Naive thymus-derived CD4-positive, alpha-beta T cell (primary cell): ENCODE results near the gene APLP2. TPM values are rescaled to one million over a fixed set of nuclear protein-coding genes. Genes with fewer than 3 reads are reported as not detected.

Experiments
- ATAC-seq: fragments of 150-1000 bp; cut with Tn5 transposase; 2 replicates; pipeline ENCODE4 v1.10.0; 2021; ENCODE audit warnings: mild to moderate bottlenecking, moderate library complexity
- CTCF ChIA-PET: fragments of 350-600 bp; sonication (Branson Sonifier 250); formaldehyde crosslinking; loops from one replicate; lab custom pipeline; 2021; ENCODE audit warnings: antibody characterized with exemption; lab: Charles Lee
- POLR2A ChIA-PET: fragments of 350-600 bp; sonication (Branson Sonifier 250); formaldehyde crosslinking; loops from one replicate; lab custom pipeline; 2021; ENCODE audit warnings: antibody characterized with exemption, inconsistent platforms; lab: Charles Lee
- DNase-seq, 9 donors: peaks; one replicate each; pipeline versions ENCODE4 v3.0.0 to v3.0.0-alpha.2; 2020 to 2022; ENCODE audit warnings: mixed read lengths in 1 of 9
- H3K27ac ChIP-seq: one replicate; pipeline ENCODE4 v1.7.0; 2013; ENCODE audit warnings: mild to moderate bottlenecking, low read depth, low read length, moderate library complexity
- H3K27me3 ChIP-seq, 2 donors: one replicate each; pipeline ENCODE4 v1.7.0; 2013; ENCODE audit warnings: low read length in 2 of 2, mild to moderate bottlenecking in 2 of 2, moderate library complexity in 2 of 2; ENCODE audit not compliant: control insufficient read depth in 2 of 2, insufficient read depth in 2 of 2
- H3K36me3 ChIP-seq, 3 experiments: 1 replicate in 2 of 3; 2 replicates in 1 of 3; pipeline ENCODE4 v1.7.0; 2013; ENCODE audit warnings: low read length in 3 of 3, mild to moderate bottlenecking in 3 of 3, moderate library complexity in 1 of 3; ENCODE audit not compliant: insufficient read depth in 3 of 3, control insufficient read depth in 2 of 3
- H3K4me1 ChIP-seq, 2 donors: one replicate each; pipeline ENCODE4 v1.7.0; 2013; ENCODE audit warnings: low read length in 2 of 2, mild to moderate bottlenecking in 2 of 2, moderate library complexity in 1 of 2; ENCODE audit not compliant: control insufficient read depth in 2 of 2, insufficient read depth in 2 of 2
- H3K4me3 ChIP-seq: 2 replicates; pipeline ENCODE4 v1.7.0; 2013; ENCODE audit warnings: mild to moderate bottlenecking, low read length
- H3K9me3 ChIP-seq, 3 experiments: 1 replicate in 2 of 3; 2 replicates in 1 of 3; pipeline ENCODE4 v1.7.0; 2013; ENCODE audit warnings: low read length in 3 of 3; ENCODE audit not compliant: control insufficient read depth in 2 of 3
- H3K27ac Mint-ChIP-seq, 9 donors: one replicate each; pipeline ENCODE4 v1.8.0; 2020 to 2022; ENCODE audit warnings: mixed read lengths in 9 of 9, mild to moderate bottlenecking in 8 of 9, moderate library complexity in 5 of 9, inconsistent platforms in 2 of 9
- H3K27me3 Mint-ChIP-seq, 5 donors: one replicate each; pipeline ENCODE4 v1.8.0; 2021 to 2022; ENCODE audit warnings: mixed read lengths in 5 of 5, mild to moderate bottlenecking in 1 of 5
- H3K36me3 Mint-ChIP-seq, 5 donors: one replicate each; pipeline ENCODE4 v1.8.0; 2020 to 2022; ENCODE audit warnings: mixed read lengths in 5 of 5, mild to moderate bottlenecking in 3 of 5, inconsistent platforms in 1 of 5
- H3K4me1 Mint-ChIP-seq, 7 donors: one replicate each; pipeline ENCODE4 v1.8.0; 2020 to 2022; ENCODE audit warnings: mixed read lengths in 7 of 7, mild to moderate bottlenecking in 3 of 7, inconsistent platforms in 1 of 7
- H3K4me3 Mint-ChIP-seq, 10 donors: one replicate each; pipeline ENCODE4 v1.8.0; 2020 to 2022; ENCODE audit warnings: mild to moderate bottlenecking in 10 of 10, mixed read lengths in 10 of 10, moderate library complexity in 6 of 10, inconsistent platforms in 2 of 10
- H3K9me3 Mint-ChIP-seq, 11 donors: one replicate each; pipeline ENCODE4 v1.8.0; 2020 to 2022; ENCODE audit warnings: mixed read lengths in 11 of 11, mild to moderate bottlenecking in 4 of 11, inconsistent platforms in 1 of 11, moderate library complexity in 1 of 11
- intact Hi-C, 2 donors: fragments of 100-400 bp; cut with micrococcal nuclease; formaldehyde crosslinking; loops; one replicate each; pipeline ENCODE4 v1.15.1; 2023
- polyA plus RNA-seq, 2 donors: library from polyadenylated mRNA; unstranded; fragments of 300-500 nt; fragmentation: Illumina TruSeq; gene quantifications; one replicate each; pipeline ENCODE4 v1.2.3, GENCODE V29; 2021
- total RNA-seq, 6 experiments: library from RNA in 5 of 6; stranded (reverse) in 5 of 6; gene quantifications; 1 replicate in 5 of 6; 2 replicates in 1 of 6; pipeline ENCODE4 v1.2.3 and lab custom pipeline; 2021 to 2026

The APLP2 gene
- total and polyA plus RNA-seq, 7 experiments from 2014 or later: 26.6 to 172 (median 46.3) TPM

DNA sequence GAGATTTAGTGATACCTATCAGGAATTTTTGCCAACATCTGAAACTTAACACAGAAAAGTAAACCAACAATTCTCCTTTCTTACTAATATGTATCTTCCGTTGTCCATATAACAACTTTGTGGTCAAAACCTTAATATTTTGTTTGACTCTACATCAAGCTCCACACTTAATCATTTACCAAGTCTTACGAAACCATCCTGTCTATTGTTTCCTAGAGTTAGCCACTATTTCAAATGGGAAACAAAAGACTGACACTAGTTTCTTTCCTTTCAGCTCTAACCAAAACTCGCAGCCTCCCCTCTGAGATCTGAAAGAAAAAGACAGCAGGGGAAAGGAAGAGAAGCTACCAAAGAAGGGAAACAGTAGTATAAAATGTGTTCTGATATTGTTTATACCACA is 40.6 kb upstream of the APLP2 start:
- H3K27me3 ChIP-seq: no peaks in the 10 kb centered on the region
- Mint-ChIP-seq H3K4me3 (no peak overlapping the region), H3K27me3 (peaks cover 0 to 4% (median 0%) of the 10 kb centered on the region in 5 donors), H3K36me3 (no peaks in the 10 kb centered on the region), H3K27ac (no peak overlapping the region), H3K9me3 (no peaks in the 10 kb centered on the region), H3K4me1 (no peaks in the 10 kb centered on the region)
- no peak overlapping the region for H3K4me3 ChIP-seq
- no peaks in the 10 kb centered on the region for H3K4me1 ChIP-seq
- H3K36me3 ChIP-seq: no peaks in the 10 kb centered on the region
- ChIA-PET POLR2A (no interaction called here), CTCF (no interaction called here)
- intact Hi-C loops: no loop called here
- no peak for ATAC-seq
- no peaks in the 10 kb centered on the region for H3K9me3 ChIP-seq
- DNase-seq: no peak
- H3K27ac ChIP-seq: no peak overlapping the region

GRCh38 chr11:130031056-130031455 is 38.6 kb upstream of the APLP2 start:
- ChIA-PET POLR2A (no interaction called here), CTCF (no interaction called here)
- DNase-seq (no peak), ATAC-seq (no peak)
- Mint-ChIP-seq H3K9me3 (no peaks in the 10 kb centered on the region), H3K27me3 (peaks cover 0 to 4% (median 0%) of the 10 kb centered on the region in 5 donors), H3K4me3 (no peak overlapping the region), H3K27ac (no peak overlapping the region), H3K36me3 (no peaks in the 10 kb centered on the region), H3K4me1 (no peaks in the 10 kb centered on the region)
- H3K27ac ChIP-seq: no peak overlapping the region
- H3K4me1 ChIP-seq: no peaks in the 10 kb centered on the region
- H3K9me3 ChIP-seq: no peaks in the 10 kb centered on the region
- no peaks in the 10 kb centered on the region for H3K27me3 ChIP-seq
- intact Hi-C loops: no loop called here
- H3K36me3 ChIP-seq: no peaks in the 10 kb centered on the region
- H3K4me3 ChIP-seq: no peak overlapping the region

DNA sequence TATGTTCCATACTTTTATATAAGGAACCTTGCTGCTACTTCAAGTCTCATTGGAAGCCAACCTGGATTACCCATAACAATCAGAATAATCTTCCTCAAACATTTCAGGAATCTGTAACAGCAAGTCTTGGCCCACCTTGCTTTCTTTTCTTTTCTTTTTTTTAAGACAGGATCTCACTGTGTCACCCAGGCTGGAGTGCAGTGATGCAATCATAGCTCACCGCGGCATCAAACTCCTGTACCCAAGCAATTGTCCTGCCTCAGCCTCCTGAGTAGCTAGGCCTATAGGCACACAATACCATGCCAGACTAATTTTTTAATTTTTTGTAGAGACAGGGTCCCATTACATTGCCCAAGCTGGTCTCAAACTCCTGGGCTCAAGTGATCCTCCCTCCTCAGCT is 37.7 kb upstream of the APLP2 start:
- Mint-ChIP-seq H3K4me1 (no peaks in the 10 kb centered on the region), H3K27ac (no peak overlapping the region), H3K4me3 (no peak overlapping the region), H3K9me3 (no peaks in the 10 kb centered on the region), H3K36me3 (no peaks in the 10 kb centered on the region), H3K27me3 (peaks cover 0 to 4% (median 4%) of the 10 kb centered on the region in 5 donors)
- POLR2A ChIA-PET: no interaction called here
- H3K4me1 ChIP-seq: no peaks in the 10 kb centered on the region
- CTCF ChIA-PET: no interaction called here
- ATAC-seq (no peak), DNase-seq (no peak)
- no peaks in the 10 kb centered on the region for H3K27me3 ChIP-seq
- no peaks in the 10 kb centered on the region for H3K36me3 ChIP-seq
- no peaks in the 10 kb centered on the region for H3K9me3 ChIP-seq
- intact Hi-C loops: no loop called here
- no peak overlapping the region for H3K4me3 ChIP-seq
- no peak overlapping the region for H3K27ac ChIP-seq

DNA sequence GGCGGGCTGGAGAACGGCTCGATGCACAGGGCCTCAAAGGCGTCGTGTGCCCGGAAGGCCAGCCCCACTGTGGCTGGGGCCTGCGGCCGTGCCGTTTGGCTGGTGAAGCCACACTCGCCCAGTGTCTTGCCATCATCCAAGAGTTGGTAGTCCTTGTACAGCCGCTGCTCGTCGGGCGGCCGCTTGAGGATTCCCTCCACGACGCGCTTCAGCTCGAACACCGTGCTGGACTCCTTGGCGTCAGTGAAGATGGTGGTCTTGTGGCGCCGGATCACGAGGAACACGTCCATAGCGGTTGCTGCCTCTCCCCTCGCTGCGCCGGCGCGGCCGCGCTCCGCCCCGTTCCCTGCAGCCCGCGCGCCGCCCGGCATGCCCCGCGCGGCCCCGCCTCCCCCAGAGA is 36.8 kb upstream of the APLP2 start:
- no peaks in the 10 kb centered on the region for H3K4me1 Mint-ChIP-seq
- H3K36me3 Mint-ChIP-seq: no peaks in the 10 kb centered on the region
- intact Hi-C loops: no loop called here
- no peaks in the 10 kb centered on the region for H3K27me3 ChIP-seq
- DNase-seq: no peak
- peaks cover 0 to 6% (median 4%) of the 10 kb centered on the region in 5 donors for H3K27me3 Mint-ChIP-seq
- H3K27ac ChIP-seq: no peak overlapping the region
- H3K9me3 Mint-ChIP-seq: no peaks in the 10 kb centered on the region
- no peak overlapping the region for H3K27ac Mint-ChIP-seq
- H3K9me3 ChIP-seq: no peaks in the 10 kb centered on the region
- ATAC-seq: no peak
- H3K36me3 ChIP-seq: no peaks in the 10 kb centered on the region
- H3K4me3 Mint-ChIP-seq: no peak overlapping the region
- POLR2A ChIA-PET: interaction anchor here (0.5 kb wide), 1 partner anchor 18 kb away, joined by 3 read pairs; no protein-coding TSS in a partner anchor
- CTCF ChIA-PET: no interaction called here
- no peaks in the 10 kb centered on the region for H3K4me1 ChIP-seq
- H3K4me3 ChIP-seq: no peak overlapping the region

- Histone ChIP-seq H3K9me3 (no peaks in the 10 kb centered on the region), H3K36me3 (no peaks in the 10 kb centered on the region), H3K27me3 (no peaks in the 10 kb centered on the region), H3K4me3 (no peak overlapping the region), H3K27ac (no peak overlapping the region), H3K4me1 (no peaks in the 10 kb centered on the region)
- no peak overlapping the region for H3K27ac Mint-ChIP-seq
- H3K36me3 Mint-ChIP-seq: no peaks in the 10 kb centered on the region
- CTCF ChIA-PET: no interaction called here
- DNase-seq (no peak), ATAC-seq (no peak)
- H3K4me3 Mint-ChIP-seq: no peak overlapping the region
- H3K27me3 Mint-ChIP-seq: peaks cover 0 to 9% (median 9%) of the 10 kb centered on the region in 5 donors
- H3K9me3 Mint-ChIP-seq: no peaks in the 10 kb centered on the region
- no peaks in the 10 kb centered on the region for H3K4me1 Mint-ChIP-seq
- intact Hi-C loops: no loop called here
- POLR2A ChIA-PET: no interaction called here
Observed at GRCh38 chr11:130034236-130034635, 35.5 kb upstream of the APLP2 start.

DNA sequence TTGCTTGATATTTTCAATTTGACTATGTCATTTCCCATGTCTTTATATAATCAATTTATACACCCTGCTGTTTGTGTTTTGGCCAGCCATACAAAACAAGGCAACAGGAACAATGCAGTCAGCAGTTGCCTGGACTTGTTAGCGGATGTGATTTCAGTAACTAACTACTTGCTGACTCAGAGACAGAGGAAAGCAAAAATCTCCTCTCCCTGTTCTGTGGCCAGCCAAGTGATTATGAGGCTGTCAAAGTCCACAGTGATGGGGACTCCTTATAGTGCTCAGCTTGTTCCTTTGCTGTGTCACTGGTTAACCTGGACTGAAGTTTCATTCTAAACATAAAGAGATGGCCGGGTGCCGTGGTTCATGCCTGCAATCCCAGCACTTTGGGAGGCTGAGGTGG is 32.6 kb upstream of the APLP2 start:
- Mint-ChIP-seq H3K36me3 (no peaks in the 10 kb centered on the region), H3K4me1 (peaks cover 0 to under 1% (median 0%) of the 10 kb centered on the region in 7 donors), H3K27ac (no peak overlapping the region), H3K27me3 (peaks cover 0 to 10% (median 9%) of the 10 kb centered on the region in 5 donors), H3K9me3 (no peaks in the 10 kb centered on the region), H3K4me3 (no peak overlapping the region)
- Histone ChIP-seq H3K36me3 (no peaks in the 10 kb centered on the region), H3K27me3 (no peaks in the 10 kb centered on the region), H3K4me1 (no peaks in the 10 kb centered on the region), H3K4me3 (no peak overlapping the region), H3K27ac (no peak overlapping the region), H3K9me3 (no peaks in the 10 kb centered on the region)
- intact Hi-C loops: no loop called here
- DNase-seq (no peak), ATAC-seq (no peak)
- POLR2A ChIA-PET: no interaction called here
- CTCF ChIA-PET: interaction anchor here (0.5 kb wide), 1 partner anchor 851 kb away, joined by 3 read pairs; no protein-coding TSS in a partner anchor

GRCh38 chr11:130037881-130038585 is 31.7 kb upstream of the APLP2 start:
- H3K4me3 ChIP-seq: no peak overlapping the region
- no peak for DNase-seq
- H3K27ac Mint-ChIP-seq: no peak overlapping the region
- no peaks in the 10 kb centered on the region for H3K36me3 ChIP-seq
- H3K27ac ChIP-seq: no peak overlapping the region
- POLR2A ChIA-PET: no interaction called here
- no peak overlapping the region for H3K4me3 Mint-ChIP-seq
- no peaks in the 10 kb centered on the region for H3K9me3 ChIP-seq
- H3K4me1 Mint-ChIP-seq: peaks cover 0 to 2% (median 0%) of the 10 kb centered on the region in 7 donors
- H3K27me3 Mint-ChIP-seq: peaks cover 2 to 16% (median 9%) of the 10 kb centered on the region in 5 donors
- no peaks in the 10 kb centered on the region for H3K27me3 ChIP-seq
- ATAC-seq: no peak
- H3K4me1 ChIP-seq: no peaks in the 10 kb centered on the region
- intact Hi-C loops: no loop called here
- CTCF ChIA-PET: no interaction called here
- no peaks in the 10 kb centered on the region for H3K36me3 Mint-ChIP-seq
- H3K9me3 Mint-ChIP-seq: no peaks in the 10 kb centered on the region
